Activated naive CD8-positive, alpha-beta T cell treated with anti-CD3 and anti-CD28 coated beads, Interleukin-2, amount 50 U/mL, for 16 hours (primary cell): ENCODE data around the gene ALPG.
"Not testable (repeated sequence)": the region's sequence is repeated elsewhere in the genome, so short reads cannot be mapped to it uniquely, and the experiment has no call there.

Experiments
- DNase-seq: peaks from one replicate; pipeline ENCODE4 v3.0.0-alpha.2; 2020; ENCODE audit warnings: low read depth, low spot score

ALPG gene

GRCh38 chr2:232419245-232420072, 12.8 kb downstream of the ALPG start:
- DNase-seq: no peak

GRCh38 chr2:232420073-232420454, 13.4 kb downstream of the ALPG start:
- no peak for DNase-seq

DNA sequence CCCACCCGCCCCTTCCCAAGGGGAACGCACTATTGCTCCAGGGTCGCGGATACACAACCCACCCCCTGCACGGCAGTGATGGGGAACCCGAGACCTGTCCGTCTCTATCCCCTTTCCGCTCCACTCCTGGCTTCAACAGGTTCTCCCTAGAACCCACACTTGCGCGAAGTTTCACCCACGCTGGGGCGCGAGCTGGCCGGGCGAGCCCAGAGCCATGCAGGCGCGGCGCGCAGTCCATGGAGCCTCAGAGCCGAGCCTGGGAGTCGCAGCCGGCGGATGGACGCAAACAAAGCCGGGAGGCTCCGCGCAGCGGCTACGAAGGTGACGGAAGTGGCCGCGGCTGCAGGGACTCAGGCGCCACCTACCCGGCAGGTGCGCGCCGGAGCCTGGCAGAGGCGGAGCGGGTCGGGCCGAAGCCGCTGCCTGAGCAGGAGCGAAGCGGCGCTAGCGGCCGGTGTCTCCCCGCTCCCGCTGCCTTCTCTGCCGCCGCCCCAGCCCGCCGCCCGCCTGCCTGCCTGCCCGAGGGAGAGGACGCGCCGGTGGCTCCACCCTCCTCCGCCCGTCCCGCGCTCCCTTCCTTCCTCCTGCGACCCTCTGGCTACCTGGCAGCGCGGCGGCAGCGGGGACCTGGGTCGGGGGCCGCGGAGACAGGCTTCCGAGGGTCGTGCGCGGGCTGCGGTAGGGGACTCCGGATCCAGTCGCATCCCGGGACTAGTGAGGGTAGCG, 14.0 kb downstream of the ALPG start:
- DNase-seq: no peak

DNA sequence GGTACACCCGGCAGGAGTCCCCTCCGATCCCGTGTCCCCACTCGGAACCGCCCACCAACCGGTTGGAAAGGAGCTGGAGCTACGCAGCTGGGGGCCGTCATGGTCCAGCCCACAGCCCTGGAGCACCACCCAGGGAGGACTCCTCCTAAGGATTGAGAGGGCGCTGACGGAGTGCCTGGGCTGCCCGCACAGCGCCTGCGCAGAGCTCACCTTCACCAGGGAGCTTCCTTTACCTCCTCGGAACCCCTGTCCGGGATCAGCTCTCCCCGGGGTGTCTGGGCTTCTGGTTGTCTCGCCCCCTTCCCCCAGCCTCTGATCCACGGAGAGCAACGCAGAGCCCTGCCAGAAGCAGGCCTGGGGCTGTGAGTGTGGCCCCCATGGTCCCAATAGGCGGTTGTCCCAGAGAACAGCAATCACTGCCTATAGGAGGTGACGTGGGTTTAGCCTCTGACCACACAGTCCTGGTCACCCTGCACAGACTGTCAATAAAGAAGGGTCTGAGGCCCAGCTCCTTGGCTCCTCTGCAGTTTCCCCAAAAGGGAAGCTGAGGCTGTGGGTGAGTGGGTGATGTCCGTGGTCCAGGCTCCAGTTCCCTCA, 14.6 kb downstream of the ALPG start:
- DNase-seq: no peak

GRCh38 chr2:232422051-232422450, 15.4 kb downstream of the ALPG start:
- DNase-seq: no peak

DNA sequence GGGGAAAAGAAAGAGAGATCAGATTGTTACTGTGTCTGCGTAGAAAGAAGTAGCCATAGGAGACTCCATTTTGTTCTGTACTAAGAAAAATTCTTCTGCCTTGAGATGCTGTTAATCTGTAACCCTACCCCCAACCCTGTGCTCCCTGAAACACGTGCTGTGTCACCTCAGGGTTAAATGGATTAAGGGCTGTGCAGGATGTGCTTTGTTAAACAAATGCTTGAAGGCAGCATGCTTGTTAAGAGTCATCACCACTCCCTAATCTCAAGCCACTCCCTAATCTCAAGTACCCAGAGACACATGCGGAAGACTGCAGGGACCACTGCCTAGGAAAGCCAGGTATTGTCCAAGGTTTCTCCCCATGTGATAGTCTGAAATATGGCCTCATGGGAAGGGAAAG, 16.4 kb downstream of the ALPG start:
- not testable (repeated sequence) for DNase-seq

GRCh38 chr2:232423407-232423806, 16.8 kb downstream of the ALPG start:
- DNase-seq: not testable (repeated sequence)

- no peak for DNase-seq
These were observed 25.3 kb downstream of the ALPG start for GRCh38 chr2:232431705-232432590.

- DNase-seq: no peak
These were observed 26.0 kb downstream of the ALPG start for GRCh38 chr2:232432598-232433184.

GRCh38 chr2:232433622-232434021, 27.0 kb downstream of the ALPG start:
- DNase-seq: not testable (repeated sequence)

DNA sequence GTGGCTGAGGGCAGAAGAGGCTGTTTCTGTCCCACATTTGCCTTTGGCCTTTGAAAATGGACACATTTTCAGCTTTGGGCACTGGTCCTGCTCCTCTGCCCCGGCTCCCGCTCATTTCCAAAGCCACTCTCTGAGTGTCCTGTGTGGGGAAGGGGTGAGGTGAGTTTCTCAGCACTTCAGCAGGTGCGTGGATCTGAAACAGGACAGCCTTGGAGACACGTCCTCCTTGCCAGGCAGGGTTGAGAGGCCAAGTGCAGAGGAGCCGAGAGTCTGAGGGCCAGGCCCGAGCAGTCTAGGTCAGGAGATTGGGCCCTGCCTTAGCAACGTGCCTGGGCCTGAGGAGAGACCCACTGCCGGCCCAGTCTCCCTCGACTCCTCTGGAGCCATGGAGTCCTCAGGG, 27.4 kb downstream of the ALPG start:
- no peak for DNase-seq

GRCh38 chr2:232434563-232435374, 28.1 kb downstream of the ALPG start:
- DNase-seq: no peak

DNA sequence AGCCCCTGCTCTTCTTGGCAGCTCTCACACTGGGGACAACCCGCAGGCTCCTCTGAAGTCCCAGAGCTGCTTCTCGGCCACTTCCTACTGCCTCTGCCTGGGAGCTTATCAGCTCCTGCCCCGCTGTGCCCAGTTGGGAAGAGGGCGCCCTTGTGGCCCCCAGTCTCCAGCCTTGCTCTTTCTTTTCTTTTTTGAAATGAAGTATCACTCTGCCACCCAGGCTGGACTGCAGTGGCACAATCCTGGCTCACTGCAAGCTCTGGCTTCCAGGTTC, 28.7 kb downstream of the ALPG start:
- DNase-seq: no peak

DNA sequence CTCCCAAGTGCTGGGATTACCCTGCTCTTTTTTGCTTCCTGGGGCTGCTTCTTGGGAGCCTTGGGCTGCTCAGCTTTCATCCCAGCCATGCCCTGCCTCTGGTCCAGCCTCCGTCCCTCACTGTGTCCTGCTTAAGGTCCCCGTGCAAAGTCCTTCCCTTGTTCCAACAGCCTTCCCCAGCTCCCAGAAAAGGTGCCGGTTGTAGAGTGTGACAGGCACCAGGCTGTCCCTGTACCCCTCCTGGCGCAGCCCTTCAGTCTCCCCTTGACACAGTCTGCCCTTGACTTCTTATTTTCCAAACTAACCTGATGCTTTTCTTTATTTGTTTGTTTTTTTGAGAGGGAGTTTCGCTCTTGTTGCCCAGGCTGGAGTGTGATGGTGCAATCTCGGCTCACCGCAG, 29.2 kb downstream of the ALPG start:
- no peak for DNase-seq

GRCh38 chr2:232436381-232437194, 29.9 kb downstream of the ALPG start:
- no peak for DNase-seq

GRCh38 chr2:232437195-232437571, 30.5 kb downstream of the ALPG start:
- DNase-seq: no peak

DNA sequence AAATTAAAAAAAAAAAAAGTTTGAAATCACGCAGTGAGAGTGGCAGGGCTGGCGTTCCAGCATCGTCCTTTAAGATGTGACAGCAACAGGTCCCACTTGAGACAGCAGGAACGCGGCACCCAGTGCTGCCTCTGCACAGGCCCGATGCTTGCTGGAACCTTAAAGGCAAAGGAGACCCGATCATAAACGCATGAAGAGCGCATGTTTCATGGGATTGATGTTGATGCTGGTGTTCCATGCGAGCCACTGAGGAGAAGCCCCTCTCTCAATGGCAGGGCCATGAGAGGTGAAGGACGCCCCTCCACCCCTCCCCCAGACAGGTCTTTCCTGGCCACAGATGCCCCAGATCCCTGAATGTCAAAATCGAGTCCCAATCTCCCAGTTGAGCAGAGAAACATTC, 31.4 kb downstream of the ALPG start:
- no peak for DNase-seq

- peak; percentile 17 for DNase-seq
These were observed 32.5 kb downstream of the ALPG start for GRCh38 chr2:232438951-232439757.

GRCh38 chr2:232439758-232440135, 33.1 kb downstream of the ALPG start:
- no peak for DNase-seq
